Measurements from ENCODE around the gene EHD4. TPM values are rescaled to one million over a fixed set of nuclear protein-coding genes. Genes with fewer than 3 reads are reported as not detected.

Gene EHD4
- total and polyA plus RNA-seq, 2 experiments from 2014 or later: 27.3 to 34.7 TPM

DNA sequence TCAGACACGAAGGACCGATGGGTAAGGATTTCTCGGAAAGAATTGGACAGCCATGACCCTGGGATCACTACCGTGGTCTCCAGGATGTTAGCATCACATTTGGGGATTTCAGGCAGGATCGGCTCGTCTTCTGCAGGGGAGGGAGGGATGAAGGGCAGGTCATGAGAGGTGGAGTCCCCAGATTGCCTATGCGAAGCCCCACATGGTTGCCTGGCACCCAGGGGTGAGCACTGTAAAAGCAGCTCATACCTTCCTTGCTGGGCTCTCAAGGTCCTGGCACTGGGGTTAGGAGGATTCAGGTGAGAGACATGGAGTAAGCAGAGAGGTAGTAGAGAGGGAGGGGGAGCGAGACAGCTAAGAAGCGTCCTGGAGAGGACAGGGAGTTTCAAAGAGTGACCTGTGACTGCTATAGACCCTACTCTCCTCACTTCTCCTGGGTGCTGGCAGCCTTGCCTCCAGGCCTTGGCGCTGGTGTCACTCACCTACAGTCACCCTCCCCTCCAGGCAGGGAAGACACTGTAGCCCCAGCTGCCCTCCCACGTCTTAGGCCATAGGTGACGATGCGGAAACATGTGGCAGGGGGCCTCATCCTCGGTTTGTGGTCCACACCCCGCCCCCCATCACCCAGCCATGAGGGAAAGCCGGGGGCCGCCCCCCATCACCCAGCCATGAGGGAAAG is 15.0 kb upstream of the EHD4 start:
- 93% methylated on average over 15 of the region's 17 CpGs for WGBS (ENCODE audit: low lambda C conversion rate, missing lambda C conversion rate)
- H3K79me2 ChIP-seq: no peaks in the 10 kb centered on the region
- no peak overlapping the region for H3K4me2 ChIP-seq
- no peak overlapping the region for H3K4me3 ChIP-seq
- H3K36me3 ChIP-seq (replicated peaks; ENCODE audit: insufficient read depth, low read depth): no peaks in the 10 kb centered on the region
- no peaks in the 10 kb centered on the region for H3K9me3 ChIP-seq (ENCODE audit: low read depth)
- no peak overlapping the region for H2AFZ ChIP-seq
- H3K4me1 ChIP-seq (ENCODE audit: insufficient read depth): no peaks in the 10 kb centered on the region
- no peak overlapping the region for H3K27ac ChIP-seq
- H4K20me1 ChIP-seq (ENCODE audit: insufficient read depth, poor library complexity, severe bottlenecking): no peaks in the 10 kb centered on the region
- TF ChIP-seq, protein P1, sequence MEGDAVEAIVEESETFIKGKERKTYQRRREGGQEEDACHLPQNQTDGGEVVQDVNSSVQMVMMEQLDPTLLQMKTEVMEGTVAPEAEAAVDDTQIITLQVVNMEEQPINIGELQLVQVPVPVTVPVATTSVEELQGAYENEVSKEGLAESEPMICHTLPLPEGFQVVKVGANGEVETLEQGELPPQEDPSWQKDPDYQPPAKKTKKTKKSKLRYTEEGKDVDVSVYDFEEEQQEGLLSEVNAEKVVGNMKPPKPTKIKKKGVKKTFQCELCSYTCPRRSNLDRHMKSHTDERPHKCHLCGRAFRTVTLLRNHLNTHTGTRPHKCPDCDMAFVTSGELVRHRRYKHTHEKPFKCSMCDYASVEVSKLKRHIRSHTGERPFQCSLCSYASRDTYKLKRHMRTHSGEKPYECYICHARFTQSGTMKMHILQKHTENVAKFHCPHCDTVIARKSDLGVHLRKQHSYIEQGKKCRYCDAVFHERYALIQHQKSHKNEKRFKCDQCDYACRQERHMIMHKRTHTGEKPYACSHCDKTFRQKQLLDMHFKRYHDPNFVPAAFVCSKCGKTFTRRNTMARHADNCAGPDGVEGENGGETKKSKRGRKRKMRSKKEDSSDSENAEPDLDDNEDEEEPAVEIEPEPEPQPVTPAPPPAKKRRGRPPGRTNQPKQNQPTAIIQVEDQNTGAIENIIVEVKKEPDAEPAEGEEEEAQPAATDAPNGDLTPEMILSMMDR (IDR thresholded peaks at IDR 0.05; ENCODE audit: poor library complexity): no peak
- no peak for TF ChIP-seq EZH2phosphoT487 (IDR thresholded peaks at IDR 0.05; ENCODE audit: low read depth, severe bottlenecking, unreplicated experiment)
- no peak for TF ChIP-seq EZH2 (IDR thresholded peaks at IDR 0.05; ENCODE audit: borderline replicate concordance)
- no peak for DNase-seq (ENCODE audit: low spot score)
- no peaks in the 10 kb centered on the region for H3K27me3 ChIP-seq
- H3K9me2 ChIP-seq (replicated peaks; ENCODE audit: insufficient read depth): no peaks in the 10 kb centered on the region

DNA sequence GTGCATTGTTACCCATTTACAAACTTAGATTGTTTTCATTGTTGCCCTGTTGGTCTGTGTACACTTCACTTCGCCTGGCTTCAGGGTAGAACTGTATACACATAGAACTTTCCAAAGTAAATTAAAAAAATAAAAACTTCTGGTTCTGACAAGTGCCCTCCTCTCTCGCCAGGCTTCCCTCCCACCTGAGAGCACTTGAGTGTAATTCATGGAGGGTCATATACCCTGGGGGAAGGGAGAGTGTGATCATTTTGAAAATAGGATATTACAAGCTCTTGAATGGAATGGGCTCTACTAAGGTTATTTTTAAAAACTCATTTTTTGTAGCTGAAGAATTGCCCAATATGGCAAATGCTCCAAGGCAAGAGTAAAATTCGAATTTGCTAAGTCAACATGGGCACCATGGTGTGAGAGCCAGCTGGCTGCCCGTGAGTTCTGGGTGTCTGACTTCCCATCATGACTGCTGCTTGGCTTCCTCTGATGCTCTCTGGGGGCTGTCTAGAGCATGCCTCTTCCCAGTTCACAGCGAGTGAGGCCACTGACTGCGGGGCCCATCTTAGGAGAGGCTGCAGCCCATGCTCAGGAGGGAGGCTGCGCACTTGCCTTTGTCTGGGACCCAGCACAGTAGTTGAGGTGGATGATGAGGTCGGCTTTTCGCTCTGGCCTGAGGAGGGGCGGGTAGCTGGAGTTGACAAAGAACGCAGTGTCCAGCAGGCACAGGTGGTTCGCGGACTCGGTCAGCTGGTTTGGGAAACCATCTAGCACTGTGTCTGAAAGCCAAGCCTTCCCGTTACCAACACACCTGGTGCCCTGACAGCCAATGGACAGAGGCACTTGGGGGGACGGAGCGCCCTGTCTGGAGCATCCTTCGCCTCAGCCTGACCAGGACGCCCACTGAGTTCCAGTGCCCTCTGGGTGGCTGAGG is 13.1 kb upstream of the EHD4 start:
- no peak overlapping the region for H3K4me2 ChIP-seq

DNA sequence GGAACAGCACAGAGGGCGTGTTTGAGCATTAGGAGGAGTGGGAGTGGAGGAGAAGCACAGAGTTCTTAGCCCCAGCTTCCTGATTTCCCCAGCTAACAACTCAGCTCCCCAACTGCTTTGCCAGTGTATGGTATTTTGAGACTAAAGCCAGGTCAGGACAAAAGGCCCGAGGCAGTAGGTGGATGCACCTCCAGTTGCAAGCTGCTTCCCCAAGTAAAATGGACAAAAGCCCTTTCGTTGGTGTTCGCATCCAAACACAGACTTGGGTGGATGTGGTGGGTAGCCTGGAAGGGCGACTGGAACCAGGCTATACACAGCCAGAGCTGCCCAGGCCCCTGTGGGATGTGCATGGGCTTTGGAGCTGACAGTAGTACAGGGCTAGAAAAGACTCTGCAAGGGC is 12.3 kb upstream of the EHD4 start:
- H3K27me3 ChIP-seq: no peaks in the 10 kb centered on the region
- no peaks in the 10 kb centered on the region for H4K20me1 ChIP-seq (ENCODE audit: insufficient read depth, poor library complexity, severe bottlenecking)
- no peak overlapping the region for H3K27ac ChIP-seq
- no peaks in the 10 kb centered on the region for H3K9me3 ChIP-seq (ENCODE audit: low read depth)
- TF ChIP-seq EZH2 (IDR thresholded peaks at IDR 0.05; ENCODE audit: borderline replicate concordance) (no peak), EZH2phosphoT487 (IDR thresholded peaks at IDR 0.05; ENCODE audit: low read depth, severe bottlenecking, unreplicated experiment) (no peak)
- TF ChIP-seq, protein P1 (IDR thresholded peaks at IDR 0.05; ENCODE audit: poor library complexity): no peak
- no peaks in the 10 kb centered on the region for H3K79me2 ChIP-seq
- no peaks in the 10 kb centered on the region for H3K36me3 ChIP-seq (replicated peaks; ENCODE audit: insufficient read depth, low read depth)
- DNase-seq (ENCODE audit: low spot score): no peak
- H3K4me2 ChIP-seq: no peak overlapping the region
- H3K4me3 ChIP-seq: no peak overlapping the region
- H3K4me1 ChIP-seq (ENCODE audit: insufficient read depth): peaks cover 6% of the 10 kb centered on the region
- no peak overlapping the region for H2AFZ ChIP-seq
- WGBS (ENCODE audit: low lambda C conversion rate, missing lambda C conversion rate): 86% methylated on average over 5 of the region's 5 CpGs
- H3K9me2 ChIP-seq (replicated peaks; ENCODE audit: insufficient read depth): no peaks in the 10 kb centered on the region

More for the DNA sequence above, 13.1 kb upstream of the EHD4 start:
- Histone ChIP-seq H3K79me2 (no peaks in the 10 kb centered on the region), H3K27me3 (no peaks in the 10 kb centered on the region), H3K4me1 (ENCODE audit: insufficient read depth) (no peaks in the 10 kb centered on the region), H3K4me3 (no peak overlapping the region), H4K20me1 (ENCODE audit: insufficient read depth, poor library complexity, severe bottlenecking) (no peaks in the 10 kb centered on the region), H3K9me3 (ENCODE audit: low read depth) (no peaks in the 10 kb centered on the region), H3K36me3 (replicated peaks; ENCODE audit: insufficient read depth, low read depth) (no peaks in the 10 kb centered on the region), H2AFZ (no peak overlapping the region), H3K9me2 (replicated peaks; ENCODE audit: insufficient read depth) (no peaks in the 10 kb centered on the region), H3K27ac (no peak overlapping the region)
- DNase-seq (ENCODE audit: low spot score): no peak
- TF ChIP-seq EZH2phosphoT487 (IDR thresholded peaks at IDR 0.05; ENCODE audit: low read depth, severe bottlenecking, unreplicated experiment): no peak
- TF ChIP-seq, protein P1 (IDR thresholded peaks at IDR 0.05; ENCODE audit: poor library complexity): no peak
- no peak for TF ChIP-seq EZH2 (IDR thresholded peaks at IDR 0.05; ENCODE audit: borderline replicate concordance)
- WGBS (ENCODE audit: low lambda C conversion rate, missing lambda C conversion rate): 94% methylated on average over 19 of the region's 19 CpGs

Data from hepatocyte (in vitro differentiated cells).